ENCODE results near the gene PBOV1.

PBOV1 gene

DNA sequence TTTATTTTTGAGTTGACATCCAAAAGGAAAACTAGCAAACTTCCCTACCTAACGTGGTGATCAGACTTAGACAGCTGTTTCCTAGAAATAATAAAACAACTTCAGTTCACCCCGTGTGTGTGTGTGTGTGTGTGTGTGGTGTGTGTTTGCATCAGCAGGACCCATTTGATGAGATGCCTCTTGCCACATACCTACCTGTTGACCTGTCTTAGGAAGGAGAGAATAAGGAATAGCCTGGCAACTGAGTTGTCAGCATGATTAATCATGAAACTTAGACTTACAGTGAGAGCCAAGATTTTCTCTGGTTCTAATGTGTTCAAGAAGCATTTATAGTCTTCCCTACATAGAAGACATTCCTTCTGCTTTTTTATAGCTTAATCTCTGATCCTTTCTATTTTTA, 16.1 kb upstream of the PBOV1 start:
- Histone ChIP-seq H3K27me3 (no peaks in the 10 kb centered on the region), H3K27ac (no peak overlapping the region), H3K9me3 (no peaks in the 10 kb centered on the region), H3K4me1 (no peaks in the 10 kb centered on the region), H3K4me3 (no peak overlapping the region), H3K36me3 (no peaks in the 10 kb centered on the region)
- DNase-seq, result no peak
- intact Hi-C loops (cut with DNase I; ENCODE audit: low total_unique reads), result no loop called here
- no peak for TF ChIP-seq CTCF (IDR thresholded peaks at IDR 0.05)

GRCh38 chr6:138231381-138231886, 13.1 kb upstream of the PBOV1 start:
- Histone ChIP-seq H3K36me3 (no peaks in the 10 kb centered on the region), H3K27ac (no peak overlapping the region), H3K4me3 (no peak overlapping the region), H3K27me3 (no peaks in the 10 kb centered on the region), H3K4me1 (no peaks in the 10 kb centered on the region), H3K9me3 (no peaks in the 10 kb centered on the region)
- intact Hi-C loops (cut with DNase I; ENCODE audit: low total_unique reads), result no loop called here
- TF ChIP-seq CTCF (IDR thresholded peaks at IDR 0.05), result no peak
- no peak for DNase-seq

DNA sequence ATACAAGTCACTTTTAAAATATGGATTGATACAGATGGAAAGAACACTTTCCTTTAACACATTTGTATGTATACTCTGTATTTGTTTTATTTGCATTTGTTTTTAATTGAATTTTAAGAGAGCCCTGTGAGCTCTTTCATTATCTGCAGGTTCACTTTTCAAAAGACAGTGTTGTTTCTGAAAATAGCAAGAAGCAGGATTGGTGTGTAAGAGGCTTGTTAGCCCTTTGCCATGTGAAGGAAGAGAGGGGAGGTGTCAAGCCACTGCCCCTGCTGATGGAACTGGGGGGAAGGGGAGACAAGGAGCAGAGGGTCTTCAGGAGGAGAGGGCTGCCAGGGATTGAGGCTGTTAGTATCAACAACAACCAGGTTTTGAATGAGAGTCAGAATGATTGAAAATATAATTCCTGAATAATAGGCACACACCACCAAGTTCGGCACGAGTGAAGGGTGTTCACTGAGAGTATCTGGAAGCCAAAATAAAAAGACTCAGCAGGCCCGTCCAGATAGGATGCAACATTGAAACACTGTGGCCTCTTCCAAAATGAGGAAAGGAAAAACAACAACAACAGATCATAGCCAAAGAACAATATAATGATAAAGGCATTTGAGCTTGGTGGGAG, 12.6 kb upstream of the PBOV1 start:
- Histone ChIP-seq H3K9me3 (no peaks in the 10 kb centered on the region), H3K27ac (no peak overlapping the region), H3K4me3 (no peak overlapping the region), H3K27me3 (no peaks in the 10 kb centered on the region), H3K36me3 (no peaks in the 10 kb centered on the region), H3K4me1 (no peaks in the 10 kb centered on the region)
- no peak for TF ChIP-seq CTCF (IDR thresholded peaks at IDR 0.05)
- intact Hi-C loops (cut with DNase I; ENCODE audit: low total_unique reads), result no loop called here
- DNase-seq, result no peak

- H3K9me3 ChIP-seq, result no peaks in the 10 kb centered on the region
- no peaks in the 10 kb centered on the region for H3K4me1 ChIP-seq
- no peak overlapping the region for H3K27ac ChIP-seq
- intact Hi-C loops (cut with DNase I; ENCODE audit: low total_unique reads), result no loop called here
- H3K4me3 ChIP-seq, result no peak overlapping the region
- no peaks in the 10 kb centered on the region for H3K27me3 ChIP-seq
- TF ChIP-seq CTCF (IDR thresholded peaks at IDR 0.05), result no peak
- DNase-seq, result no peak
- H3K36me3 ChIP-seq, result no peaks in the 10 kb centered on the region
Observed at GRCh38 chr6:138230221-138230620, 11.9 kb upstream of the PBOV1 start.

DNA sequence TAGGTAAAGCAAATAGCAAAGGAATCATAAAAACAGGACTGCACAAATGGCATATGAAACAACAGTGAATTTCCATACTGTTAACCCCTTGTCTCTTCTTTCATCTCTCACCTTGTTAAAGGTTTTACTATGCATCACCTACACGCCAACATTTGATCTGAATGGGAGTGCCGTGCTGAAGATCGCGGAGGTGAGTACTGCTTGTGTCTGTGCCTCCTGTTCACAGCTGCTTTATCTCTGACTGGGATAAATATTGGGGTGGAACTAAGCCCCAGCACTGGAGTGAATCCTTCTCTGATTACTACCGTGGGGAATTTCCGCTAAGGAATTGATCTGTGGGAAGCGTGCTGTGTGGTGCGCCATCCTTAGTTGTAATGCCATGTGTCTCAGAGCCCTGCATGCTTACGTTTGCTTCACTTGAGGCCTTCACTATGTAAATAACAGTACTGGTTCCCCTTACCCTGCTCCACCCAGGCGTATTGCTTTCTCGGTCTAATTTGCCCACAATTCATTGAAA, 11.4 kb upstream of the PBOV1 start:
- intact Hi-C loops (cut with DNase I; ENCODE audit: low total_unique reads), result no loop called here
- Histone ChIP-seq H3K4me1 (no peaks in the 10 kb centered on the region), H3K9me3 (no peaks in the 10 kb centered on the region), H3K27ac (no peak overlapping the region), H3K27me3 (no peaks in the 10 kb centered on the region), H3K36me3 (no peaks in the 10 kb centered on the region), H3K4me3 (no peak overlapping the region)
- DNase-seq, result no peak
- TF ChIP-seq CTCF (IDR thresholded peaks at IDR 0.05), result no peak

Measured in tibial artery (tissue), 4 donors.